GM10248 (cell line): Measurements from ENCODE around the gene MARS1.

Source experiments
- CTCF ChIA-PET: fragments of 300-600 bp; sonication (Branson Sonifier 250); formaldehyde crosslinking; extraction: SDS; loops from one replicate; lab custom pipeline; 2021; ENCODE audit warnings: antibody characterized with exemption; lab: Yijun Ruan, JAX
- POLR2A ChIA-PET: fragments of 350-650 bp; sonication (Branson Sonifier 250); formaldehyde crosslinking; extraction: SDS; loops from one replicate; lab custom pipeline; 2020; ENCODE audit warnings: antibody characterized with exemption; lab: Yijun Ruan, JAX
- DNase-seq: peaks from one replicate; pipeline ENCODE4 v3.0.0; 2012; ENCODE audit errors: extremely low spot score
- TF ChIP-seq, protein P1 (sequence below): IDR thresholded peaks from 2 replicates; pipeline ENCODE4 v1.5.1; 2012; ENCODE audit warnings: mild to moderate bottlenecking, low read depth; ENCODE audit errors: extremely low read depth, missing control alignments, control extremely low read depth

The MARS1 gene

GRCh38 chr12:57518176-57518919 is 30.5 kb downstream of the MARS1 start:
- CTCF ChIA-PET, result interaction anchor here (0.7 to 1.5 kb wide), 2 partner anchors 22 to 65 kb away, joined by 3 read pairs; no protein-coding TSS in a partner anchor
- POLR2A ChIA-PET, result interaction anchor here (0.7 to 3.7 kb wide), 7 partner anchors 9 to 248 kb away, joined by 3 to 20 read pairs (median 4); partner anchors contain the start of gene ARHGAP9
- DNase-seq, result no peak
- TF ChIP-seq, protein P1, sequence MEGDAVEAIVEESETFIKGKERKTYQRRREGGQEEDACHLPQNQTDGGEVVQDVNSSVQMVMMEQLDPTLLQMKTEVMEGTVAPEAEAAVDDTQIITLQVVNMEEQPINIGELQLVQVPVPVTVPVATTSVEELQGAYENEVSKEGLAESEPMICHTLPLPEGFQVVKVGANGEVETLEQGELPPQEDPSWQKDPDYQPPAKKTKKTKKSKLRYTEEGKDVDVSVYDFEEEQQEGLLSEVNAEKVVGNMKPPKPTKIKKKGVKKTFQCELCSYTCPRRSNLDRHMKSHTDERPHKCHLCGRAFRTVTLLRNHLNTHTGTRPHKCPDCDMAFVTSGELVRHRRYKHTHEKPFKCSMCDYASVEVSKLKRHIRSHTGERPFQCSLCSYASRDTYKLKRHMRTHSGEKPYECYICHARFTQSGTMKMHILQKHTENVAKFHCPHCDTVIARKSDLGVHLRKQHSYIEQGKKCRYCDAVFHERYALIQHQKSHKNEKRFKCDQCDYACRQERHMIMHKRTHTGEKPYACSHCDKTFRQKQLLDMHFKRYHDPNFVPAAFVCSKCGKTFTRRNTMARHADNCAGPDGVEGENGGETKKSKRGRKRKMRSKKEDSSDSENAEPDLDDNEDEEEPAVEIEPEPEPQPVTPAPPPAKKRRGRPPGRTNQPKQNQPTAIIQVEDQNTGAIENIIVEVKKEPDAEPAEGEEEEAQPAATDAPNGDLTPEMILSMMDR, result no peak

DNA sequence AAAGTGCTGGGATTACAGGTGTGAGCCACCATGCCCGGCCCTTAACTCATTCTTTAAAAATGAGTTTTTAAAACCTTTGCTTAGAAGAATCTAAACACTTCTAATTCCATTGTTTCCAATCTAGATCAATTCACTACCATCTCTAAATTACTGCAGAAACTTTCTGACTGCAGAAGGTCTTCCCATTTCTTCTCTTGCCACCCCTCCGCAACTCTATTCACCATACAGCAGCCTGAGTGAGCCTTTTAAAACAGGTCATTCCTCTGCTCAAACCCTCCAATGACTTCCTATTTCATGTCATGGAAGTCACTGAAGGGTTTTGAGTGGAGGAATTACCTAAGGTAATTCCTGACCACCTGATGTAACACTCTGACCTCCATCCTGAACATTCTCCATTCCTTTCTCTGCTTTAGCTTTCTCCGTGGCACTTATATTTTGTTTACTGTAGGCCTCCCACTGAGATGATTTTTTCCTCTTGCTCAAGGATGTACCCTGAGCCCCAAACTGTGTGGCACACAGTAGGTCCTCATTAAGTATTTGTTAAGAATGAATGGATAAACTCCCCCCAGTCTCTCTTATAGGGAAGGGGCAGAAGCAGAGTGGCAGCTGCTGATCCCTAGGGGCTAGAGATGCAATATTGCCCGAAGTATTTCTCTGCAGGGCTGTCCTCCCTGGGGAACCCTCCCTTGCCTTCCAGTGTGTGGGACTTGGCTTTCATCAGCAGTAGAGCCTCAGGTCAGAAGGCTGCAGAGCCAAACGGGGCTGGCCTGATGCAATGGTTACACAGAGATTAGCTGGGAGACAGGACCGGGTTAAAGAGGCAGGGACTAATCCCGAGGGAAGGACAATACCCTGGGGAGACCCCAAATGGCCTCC is 31.3 kb downstream of the MARS1 start:
- ChIA-PET CTCF (interaction anchor here (0.6 to 1.5 kb wide), 3 partner anchors 56 to 66 kb away, joined by 3 to 4 read pairs (median 3); no protein-coding TSS in a partner anchor), POLR2A (interaction anchor here (0.7 to 3.7 kb wide), 12 partner anchors 9 to 226 kb away, joined by 3 to 20 read pairs (median 6); partner anchors contain the start of genes ARHGAP9, DCTN2, GLI1 and TSPAN31)
- no peak for DNase-seq
- TF ChIP-seq, protein P1, result no peak

DNA sequence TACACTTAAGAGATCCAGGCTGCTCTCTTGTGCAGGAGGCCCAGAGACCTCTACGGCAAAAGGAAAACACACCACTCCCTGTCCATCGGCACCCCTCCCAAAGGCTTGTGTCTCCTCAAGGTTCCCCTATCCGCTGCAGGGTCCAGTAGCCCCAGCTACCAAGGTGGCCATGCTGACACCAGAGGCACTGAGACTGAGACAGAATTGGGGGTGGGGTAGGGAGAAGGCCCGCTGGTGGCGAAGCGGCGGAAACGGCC is 31.9 kb downstream of the MARS1 start:
- TF ChIP-seq, protein P1, result no peak
- ChIA-PET CTCF (interaction anchor here (0.9 to 1.5 kb wide), 3 partner anchors 14 to 67 kb away, joined by 3 to 4 read pairs (median 3); no protein-coding TSS in a partner anchor), POLR2A (interaction anchor here (0.5 to 2.1 kb wide), 12 partner anchors 9 to 293 kb away, joined by 3 to 7 read pairs (median 5); partner anchors contain the start of genes ARHGAP9, ARHGEF25, DCTN2 and GLI1)
- peak; percentile 39 for DNase-seq

DNA sequence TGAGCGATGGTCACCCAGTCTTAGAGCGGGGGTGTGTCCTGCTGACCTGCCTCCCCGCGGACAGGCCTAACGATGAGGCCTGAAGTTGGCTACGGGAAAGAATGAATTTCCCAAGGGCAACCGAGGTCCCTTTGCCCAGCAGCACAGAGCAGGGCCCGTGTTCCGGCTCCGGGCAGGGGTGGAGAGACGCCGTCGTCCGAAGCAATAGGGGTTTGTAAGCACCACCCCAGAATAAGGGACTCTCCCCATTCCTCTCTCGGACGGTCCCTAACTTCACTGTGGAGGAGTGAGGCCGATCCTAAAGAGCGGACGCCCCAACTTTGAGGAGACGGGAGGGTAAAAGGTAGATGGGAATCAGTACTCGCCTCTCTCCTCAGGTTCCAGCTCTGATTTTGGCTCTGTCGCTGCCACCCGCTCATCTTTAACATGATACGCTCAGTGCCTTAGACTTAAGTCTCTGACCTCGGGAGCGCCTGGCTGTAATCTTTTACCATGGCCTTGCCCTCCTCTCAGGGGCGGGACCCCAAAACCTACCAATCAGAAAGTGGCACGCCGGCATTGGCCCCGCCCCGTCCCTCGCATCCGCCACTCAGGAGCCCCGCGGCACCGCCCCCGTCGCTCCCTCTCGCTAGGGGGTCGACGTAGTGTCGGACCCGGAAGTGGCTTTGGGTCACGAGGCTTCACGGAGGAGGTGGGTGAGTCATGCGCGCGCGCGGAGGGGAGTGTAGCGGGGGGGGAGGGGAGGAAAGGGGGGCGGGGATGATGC is 32.4 kb downstream of the MARS1 start, which contains the start of gene DDIT3:
Gene DDIT3, minus strand, starts transcription at position 462 of the 766 bp plus-strand sequence. CDS start 3,108 bp downstream, outside the sequence.
- TF ChIP-seq, protein P1, result no peak
- DNase-seq, result peak; percentile 97
- CTCF ChIA-PET, result interaction anchor here (1.5 kb wide), 2 partner anchors 14 to 67 kb away, joined by 3 read pairs; no protein-coding TSS in a partner anchor
- POLR2A ChIA-PET, result interaction anchor here (0.5 to 2.1 kb wide), 16 partner anchors 10 to 294 kb away, joined by 3 to 7 read pairs (median 5); partner anchors contain the start of genes ARHGAP9, ARHGEF25, DCTN2 and GLI1

- TF ChIP-seq, protein P1, result no peak
- no peak for DNase-seq
- POLR2A ChIA-PET, result interaction anchor here (1.2 kb wide), 1 partner anchor 70 kb away, joined by 5 read pairs; the partner anchor contains the start of gene PIP4K2C
- CTCF ChIA-PET, result no interaction called here
Measured at GRCh38 chr12:57521525-57522010, 33.7 kb downstream of the MARS1 start.
